D721Med (cell line): ENCODE measurements around the gene NCKAP5.

Experiments
- DNase-seq: peaks from one replicate; pipeline ENCODE4 v3.0.0; 2011; ENCODE audit warnings: low spot score; ENCODE audit not compliant: insufficient read length
- FAIRE-seq: peaks from 2 replicates; lab custom pipeline; 2011; peaks lifted over from hg19 to GRCh38; lab: Jason Lieb, UNC
- CTCF ChIP-seq: IDR thresholded peaks from 2 replicates; pipeline ENCODE4 v1.5.1; 2012; ENCODE audit warnings: mild to moderate bottlenecking, control low read depth; ENCODE audit not compliant: insufficient read depth; ENCODE audit errors: missing control alignments

NCKAP5 gene

GRCh38 chr2:132738223-132738622, 830.0 kb downstream of the NCKAP5 start:
- no peak for FAIRE-seq
- no peak for DNase-seq
- TF ChIP-seq CTCF: no peak

- no peak for FAIRE-seq
- DNase-seq: no peak
- TF ChIP-seq CTCF: no peak
Measured at GRCh38 chr2:132736059-132736458, 832.2 kb downstream of the NCKAP5 start.

- DNase-seq: no peak
- FAIRE-seq: no peak
- TF ChIP-seq CTCF: no peak
Measured at GRCh38 chr2:132734961-132735360, 833.3 kb downstream of the NCKAP5 start.

GRCh38 chr2:132733094-132733493, 835.2 kb downstream of the NCKAP5 start:
- DNase-seq (no peak), FAIRE-seq (no peak)
- TF ChIP-seq CTCF: no peak

GRCh38 chr2:132732694-132733093, 835.6 kb downstream of the NCKAP5 start:
- no peak for FAIRE-seq

GRCh38 chr2:132731441-132731840, 836.8 kb downstream of the NCKAP5 start:
- no peak for FAIRE-seq

More at GRCh38 chr2:132732694-132733093, 835.6 kb downstream of the NCKAP5 start:
- DNase-seq: no peak
- no peak for TF ChIP-seq CTCF

More at GRCh38 chr2:132731441-132731840, 836.8 kb downstream of the NCKAP5 start:
- no peak for TF ChIP-seq CTCF
- DNase-seq: no peak
